CD4-positive, CD25-positive, alpha-beta regulatory T cell (primary cell): ENCODE results near the gene ASIC2. TPM values are rescaled to one million over a fixed set of nuclear protein-coding genes. Genes with fewer than 3 reads are reported as not detected.
A peak's percentile ranks its signal among the peaks of the same experiment; 100 is the strongest.
"Not testable (repeated sequence)": the region's sequence is repeated elsewhere in the genome, so short reads cannot be mapped to it uniquely, and the experiment has no call there.

Experiments used
- ATAC-seq, 2 donors: fragments of 150-1000 bp; cut with Tn5 transposase; one replicate each; pipeline ENCODE4 v1.10.0; 2021; ENCODE audit warnings: low read depth in 2 of 2, moderate number of reproducible peaks in 2 of 2, moderate library complexity in 1 of 2
- DNase-seq, 3 donors: peaks; one replicate each; pipeline versions ENCODE4 v3.0.0 to v3.0.0-alpha.2; 2012 to 2022; ENCODE audit warnings: mixed read lengths in 1 of 3
- H3K27ac ChIP-seq: one replicate; pipeline ENCODE4 v1.7.0; 2013; ENCODE audit warnings: mild to moderate bottlenecking, low read length; ENCODE audit not compliant: insufficient read depth, poor library complexity, severe bottlenecking
- H3K27me3 ChIP-seq: one replicate; pipeline ENCODE4 v1.7.0; 2013; ENCODE audit warnings: low read length; ENCODE audit not compliant: control insufficient read depth, insufficient read depth
- H3K36me3 ChIP-seq: one replicate; pipeline ENCODE4 v1.7.0; 2013; ENCODE audit warnings: mild to moderate bottlenecking, low read length, moderate library complexity; ENCODE audit not compliant: control insufficient read depth, insufficient read depth
- H3K4me1 ChIP-seq: 2 replicates; pipeline ENCODE4 v1.7.0; 2013; ENCODE audit warnings: mild to moderate bottlenecking, low read length; ENCODE audit not compliant: insufficient read depth, control insufficient read depth, poor library complexity, severe bottlenecking
- H3K4me3 ChIP-seq: one replicate; pipeline ENCODE4 v1.7.0; 2013; ENCODE audit warnings: low read depth, mild to moderate bottlenecking, low read length, moderate library complexity
- H3K9me3 ChIP-seq, 2 experiments: 1 replicate in 1 of 2; 2 replicates in 1 of 2; pipeline ENCODE4 v1.7.0; 2013; ENCODE audit warnings: low read length in 2 of 2, mild to moderate bottlenecking in 1 of 2, moderate library complexity in 1 of 2; ENCODE audit not compliant: control insufficient read depth in 2 of 2
- H3K27ac Mint-ChIP-seq, 3 donors: one replicate each; pipeline ENCODE4 v1.8.0; 2020 to 2022; ENCODE audit warnings: mild to moderate bottlenecking in 3 of 3, mixed read lengths in 3 of 3, moderate library complexity in 2 of 3
- H3K27me3 Mint-ChIP-seq: one replicate; pipeline ENCODE4 v1.8.0; 2022; ENCODE audit warnings: mild to moderate bottlenecking, mixed read lengths
- H3K36me3 Mint-ChIP-seq: one replicate; pipeline ENCODE4 v1.8.0; 2020; ENCODE audit warnings: mixed read lengths
- H3K4me1 Mint-ChIP-seq, 4 donors: one replicate each; pipeline ENCODE4 v1.8.0; 2020 to 2022; ENCODE audit warnings: mixed read lengths in 4 of 4, mild to moderate bottlenecking in 1 of 4
- H3K4me3 Mint-ChIP-seq, 4 donors: one replicate each; pipeline ENCODE4 v1.8.0; 2020 to 2022; ENCODE audit warnings: mild to moderate bottlenecking in 4 of 4, mixed read lengths in 4 of 4, moderate library complexity in 3 of 4
- H3K9me3 Mint-ChIP-seq, 7 donors: one replicate each; pipeline ENCODE4 v1.8.0; 2020 to 2022; ENCODE audit warnings: mixed read lengths in 7 of 7, mild to moderate bottlenecking in 3 of 7, moderate library complexity in 2 of 7
- polyA plus RNA-seq, 4 donors: library from polyadenylated mRNA; unstranded; fragments of 300-500 nt; fragmentation: Illumina TruSeq; gene quantifications; one replicate each; pipeline ENCODE4 v1.2.3, GENCODE V29; 2021
- total RNA-seq: library from RNA; stranded (reverse); gene quantifications from one replicate; pipeline ENCODE4 v1.2.3, GENCODE V29; 2022

Gene ASIC2
- total and polyA plus RNA-seq, 5 donors from 2014 or later: not detected

DNA sequence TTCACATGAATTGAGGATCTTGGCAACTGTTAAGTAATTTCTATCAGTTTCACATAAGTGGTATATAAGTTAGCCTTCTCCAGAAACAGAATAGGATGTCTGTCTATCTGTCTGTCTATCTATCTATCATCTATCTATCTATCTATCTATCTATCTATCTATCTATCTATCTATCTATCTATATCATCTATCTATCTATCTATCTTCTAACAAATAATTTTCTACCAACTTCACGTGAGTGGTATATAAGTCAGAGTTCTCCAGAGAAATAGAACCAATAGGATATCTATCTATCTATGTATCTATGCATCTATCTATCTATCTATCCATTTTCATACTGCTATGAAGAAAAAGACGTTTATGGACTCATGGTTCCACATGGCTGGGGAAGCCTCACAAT is 312.9 kb downstream of the ASIC2 start:
- no peak overlapping the region for H3K4me3 ChIP-seq
- DNase-seq (no peak), ATAC-seq (no peak)
- Mint-ChIP-seq H3K36me3 (no peaks in the 10 kb centered on the region), H3K27me3 (no peaks in the 10 kb centered on the region), H3K27ac (no peak overlapping the region), H3K4me1 (no peaks in the 10 kb centered on the region), H3K9me3 (peaks cover 0 to 12% (median 7%) of the 10 kb centered on the region in 7 donors), H3K4me3 (no peak overlapping the region)
- no peaks in the 10 kb centered on the region for H3K27me3 ChIP-seq
- no peaks in the 10 kb centered on the region for H3K4me1 ChIP-seq
- H3K27ac ChIP-seq: no peak overlapping the region
- no peaks in the 10 kb centered on the region for H3K36me3 ChIP-seq
- H3K9me3 ChIP-seq: peaks cover 0 to 10% of the 10 kb centered on the region in 2 experiments

DNA sequence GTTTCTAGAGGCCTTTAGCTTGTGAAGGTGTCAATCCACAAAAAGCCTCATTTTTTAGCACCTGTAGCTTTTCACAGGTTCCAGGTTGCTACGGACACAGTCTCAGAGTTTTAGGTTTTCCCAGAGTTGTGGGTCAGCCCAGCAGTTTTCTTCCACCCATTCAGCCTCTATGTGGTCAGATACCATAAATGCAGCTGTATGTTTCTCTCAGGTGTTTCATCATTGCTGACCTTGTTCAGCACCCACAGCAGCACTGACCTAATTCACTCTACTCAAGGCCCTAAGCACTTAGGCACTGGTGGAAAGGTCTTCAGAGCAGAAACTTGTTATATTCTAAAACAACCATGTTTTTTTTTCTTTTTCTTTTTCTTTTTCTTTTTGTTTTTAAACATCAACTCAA is 316.5 kb downstream of the ASIC2 start:
- no peak overlapping the region for H3K27ac Mint-ChIP-seq
- H3K9me3 Mint-ChIP-seq: peaks cover 0 to 4% (median 0%) of the 10 kb centered on the region in 7 donors
- no peaks in the 10 kb centered on the region for H3K27me3 Mint-ChIP-seq
- peaks cover 0 to 1% (median 0%) of the 10 kb centered on the region in 4 donors for H3K4me1 Mint-ChIP-seq
- Histone ChIP-seq H3K27me3 (no peaks in the 10 kb centered on the region), H3K9me3 (peaks cover 0 to 9% of the 10 kb centered on the region in 2 experiments), H3K27ac (no peak overlapping the region), H3K4me3 (no peak overlapping the region), H3K36me3 (no peaks in the 10 kb centered on the region), H3K4me1 (no peaks in the 10 kb centered on the region)
- no peak overlapping the region for H3K4me3 Mint-ChIP-seq
- ATAC-seq (no peak), DNase-seq (no peak)
- H3K36me3 Mint-ChIP-seq: no peaks in the 10 kb centered on the region

- no peak for DNase-seq
- Histone ChIP-seq H3K4me1 (no peaks in the 10 kb centered on the region), H3K4me3 (no peak overlapping the region), H3K27me3 (no peaks in the 10 kb centered on the region), H3K36me3 (no peaks in the 10 kb centered on the region), H3K9me3 (peaks cover 0 to 4% of the 10 kb centered on the region in 2 experiments), H3K27ac (no peak overlapping the region)
- H3K4me1 Mint-ChIP-seq: peaks cover 0 to 6% (median 1%) of the 10 kb centered on the region in 4 donors
- H3K4me3 Mint-ChIP-seq: no peak overlapping the region
- peaks cover 0 to 4% (median 0%) of the 10 kb centered on the region in 7 donors for H3K9me3 Mint-ChIP-seq
- no peak for ATAC-seq
- no peaks in the 10 kb centered on the region for H3K27me3 Mint-ChIP-seq
- H3K27ac Mint-ChIP-seq: no peak overlapping the region
- no peaks in the 10 kb centered on the region for H3K36me3 Mint-ChIP-seq
Measured at GRCh38 chr17:32976131-32976530, 317.0 kb downstream of the ASIC2 start.

DNA sequence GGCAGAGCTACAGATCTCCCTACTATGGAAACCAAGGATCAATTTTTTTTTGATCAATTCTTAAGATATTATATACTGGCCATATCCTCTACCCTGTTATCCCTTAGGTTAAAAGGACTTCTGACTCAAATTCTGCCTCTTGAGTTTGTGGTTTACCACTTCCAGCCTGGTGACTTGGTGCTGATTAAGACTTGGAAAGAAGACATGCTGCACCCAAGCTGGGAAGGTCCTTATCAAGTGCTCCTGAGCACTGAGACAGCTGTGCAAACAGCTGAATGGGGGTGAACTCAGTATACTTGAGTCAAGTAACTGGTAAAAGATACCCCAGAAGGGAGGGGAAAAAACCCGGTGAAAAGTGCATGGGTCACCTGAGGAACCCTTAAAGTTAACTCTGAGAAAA is 321.9 kb downstream of the ASIC2 start:
- H3K9me3 Mint-ChIP-seq: peaks cover 0 to 6% (median 0%) of the 10 kb centered on the region in 7 donors
- H3K4me3 Mint-ChIP-seq: no peak overlapping the region
- peaks cover 9% of the 10 kb centered on the region for H3K27me3 Mint-ChIP-seq
- Histone ChIP-seq H3K27ac (no peak overlapping the region), H3K36me3 (no peaks in the 10 kb centered on the region), H3K4me3 (no peak overlapping the region), H3K27me3 (no peaks in the 10 kb centered on the region), H3K9me3 (no peaks in the 10 kb centered on the region), H3K4me1 (no peaks in the 10 kb centered on the region)
- no peaks in the 10 kb centered on the region for H3K36me3 Mint-ChIP-seq
- no peak for ATAC-seq
- H3K4me1 Mint-ChIP-seq: peaks cover 0 to 6% (median 2%) of the 10 kb centered on the region in 4 donors
- H3K27ac Mint-ChIP-seq: no peak overlapping the region
- DNase-seq: peak in 1 of 3 donors; percentile 62

GRCh38 chr17:32970281-32970680 is 322.8 kb downstream of the ASIC2 start:
- ATAC-seq: no peak
- H3K9me3 ChIP-seq: no peaks in the 10 kb centered on the region
- Mint-ChIP-seq H3K36me3 (no peaks in the 10 kb centered on the region), H3K9me3 (peaks cover 0 to 6% (median 0%) of the 10 kb centered on the region in 7 donors), H3K27me3 (peaks cover 14% of the 10 kb centered on the region), H3K27ac (no peak overlapping the region), H3K4me3 (no peak overlapping the region), H3K4me1 (peaks cover 0 to 6% (median 2%) of the 10 kb centered on the region in 4 donors)
- H3K36me3 ChIP-seq: no peaks in the 10 kb centered on the region
- H3K4me1 ChIP-seq: no peaks in the 10 kb centered on the region
- H3K4me3 ChIP-seq: no peak overlapping the region
- no peak for DNase-seq
- no peaks in the 10 kb centered on the region for H3K27me3 ChIP-seq
- H3K27ac ChIP-seq: no peak overlapping the region

GRCh38 chr17:32969231-32969630 is 323.9 kb downstream of the ASIC2 start:
- not testable (repeated sequence) for H3K36me3 ChIP-seq, H3K9me3 Mint-ChIP-seq, H3K4me1 ChIP-seq, H3K4me3 ChIP-seq, H3K36me3 Mint-ChIP-seq, H3K4me3 Mint-ChIP-seq, H3K9me3 ChIP-seq, H3K4me1 Mint-ChIP-seq, H3K27me3 ChIP-seq, H3K27ac ChIP-seq, ATAC-seq, DNase-seq, H3K27ac Mint-ChIP-seq
- peaks cover 14% of the 10 kb centered on the region for H3K27me3 Mint-ChIP-seq

- Mint-ChIP-seq H3K36me3 (no peaks in the 10 kb centered on the region), H3K27me3 (peaks cover 18% of the 10 kb centered on the region), H3K9me3 (peaks cover 0 to 6% (median 0%) of the 10 kb centered on the region in 7 donors), H3K4me1 (no peaks in the 10 kb centered on the region), H3K27ac (no peak overlapping the region), H3K4me3 (no peak overlapping the region)
- Histone ChIP-seq H3K4me3 (no peak overlapping the region), H3K9me3 (no peaks in the 10 kb centered on the region), H3K4me1 (no peaks in the 10 kb centered on the region), H3K36me3 (no peaks in the 10 kb centered on the region), H3K27me3 (peaks cover 3% of the 10 kb centered on the region), H3K27ac (no peak overlapping the region)
- ATAC-seq (no peak), DNase-seq (no peak)
Measured at GRCh38 chr17:32964541-32964940, 328.6 kb downstream of the ASIC2 start.
